SK-N-MC (cell line): ENCODE data around the gene GCG.

Experiments used
- EZH2 ChIP-seq: fragments of 200-600 bp; sonication (generic); IDR thresholded peaks from one replicate; pipeline ENCODE4 v1.6.1; 2017; ENCODE audit warnings: antibody characterized with exemption
- POLR2AphosphoS5 ChIP-seq: IDR thresholded peaks from 2 replicates; pipeline ENCODE4 v1.6.1; 2012; ENCODE audit warnings: mild to moderate bottlenecking, low read depth, low read length, borderline replicate concordance

- TF ChIP-seq EZH2 = no peak
- no peak for TF ChIP-seq POLR2AphosphoS5
Observed at GRCh38 chr2:162172802-162173370, 20.8 kb upstream of the GCG start.
